HCT116 (cell line): Measurements from ENCODE around the gene LEO1. TPM values are rescaled to one million over a fixed set of nuclear protein-coding genes. Genes with fewer than 3 reads are reported as not detected.

Experiments
- ATAC-seq: fragments of 200-7000 bp; cut with Tn5 transposase; 2 replicates; pipeline ENCODE4 v1.9.1; 2020; ENCODE audit warnings: mild to moderate bottlenecking, moderate library complexity
- BruUV-seq: library from RNA; stranded (reverse); fragments of 400-500 nt; replicated peaks from 2 replicates; lab custom pipeline; 2021; lab: Mats Ljungman, UMichigan
- CTCF ChIA-PET: fragments of 300-600 bp; sonication (Branson Sonifier 250); formaldehyde crosslinking; loops from one replicate; lab custom pipeline; 2021; ENCODE audit warnings: antibody characterized with exemption; lab: Charles Lee
- POLR2A ChIA-PET: fragments of 300-600, 350-600 bp; sonication (Branson Sonifier 250); formaldehyde crosslinking; loops from one replicate; lab custom pipeline; 2021; ENCODE audit warnings: antibody characterized with exemption; lab: Charles Lee
- RAD21 ChIA-PET, 2 experiments: fragments of 300-600 bp; sonication (Branson Sonifier 250); formaldehyde crosslinking; loops; one replicate each; lab custom pipeline; 2023; ENCODE audit warnings: low total read pairs in 2 of 2; ENCODE audit not compliant: uncharacterized antibody in 2 of 2, unreplicated experiment in 2 of 2, low non-redundant PET in 1 of 2; lab: Charles Lee
- DNase-seq: peaks from one replicate; pipeline ENCODE4 v3.0.0-alpha.2; 2010; ENCODE audit warnings: low read depth, low spot score
- H2AFZ ChIP-seq: fragments of 200-600 bp; shearing (Covaris generic), sonication (generic); 2 replicates; pipeline ENCODE4 v1.6.1; 2017; ENCODE audit warnings: low read depth, mixed run types, mixed read lengths, antibody characterized with exemption, low read length; ENCODE audit not compliant: poor library complexity, severe bottlenecking
- H3K27ac ChIP-seq: 2 replicates; pipeline ENCODE4 v1.5.1; 2012; ENCODE audit warnings: low read depth, low read length
- H3K27me3 ChIP-seq: fragments of 200-600 bp; sonication (generic); 2 replicates; pipeline ENCODE4 v1.6.1; 2016; ENCODE audit warnings: mixed run types, low read length, mixed read lengths; ENCODE audit not compliant: insufficient read depth
- H3K36me3 ChIP-seq, 2 experiments: fragments of 200-500 bp in 1 of 2; fragments of 200-600 bp in 1 of 2; sonication (Bioruptor generic) in 1 of 2; sonication (generic) in 1 of 2; 2 replicates each; pipeline versions ENCODE4 v1.5.1 to v1.6.1; 2014 to 2016; ENCODE audit warnings: low read length in 2 of 2, inconsistent platforms in 1 of 2, mixed read lengths in 1 of 2, mixed run types in 1 of 2; ENCODE audit not compliant: insufficient read depth in 2 of 2, control insufficient read depth in 1 of 2
- H3K4me1 ChIP-seq, 2 experiments: fragments of 200-600 bp in 1 of 2; sonication (generic) in 1 of 2; 2 replicates each; pipeline versions ENCODE4 v1.5.1 to v1.6.1; 2012 to 2017; ENCODE audit warnings: low read length in 2 of 2, inconsistent platforms in 1 of 2, mild to moderate bottlenecking in 1 of 2, mixed read lengths in 1 of 2, mixed run types in 1 of 2, moderate library complexity in 1 of 2; ENCODE audit not compliant: insufficient read depth in 2 of 2, control insufficient read depth in 1 of 2
- H3K4me2 ChIP-seq: fragments of 200-600 bp; sonication (generic); 2 replicates; pipeline ENCODE4 v1.6.1; 2017; ENCODE audit warnings: mixed run types, low read length, mixed read lengths
- H3K4me3 ChIP-seq, 2 experiments: fragments of 200-600 bp in 1 of 2; sonication (generic) in 1 of 2; replicated peaks in 1 of 2; 2 replicates each; pipeline ENCODE4 v1.5.1; 2011 to 2016; ENCODE audit warnings: low read length in 2 of 2, control low read depth in 1 of 2, low read depth in 1 of 2, mild to moderate bottlenecking in 1 of 2, mixed read lengths in 1 of 2, mixed run types in 1 of 2
- H3K79me2 ChIP-seq: fragments of 200-600 bp; sonication (generic); 2 replicates; pipeline ENCODE4 v1.6.1; 2017; ENCODE audit warnings: mild to moderate bottlenecking, mixed run types, low read length, moderate library complexity, mixed read lengths; ENCODE audit not compliant: insufficient read depth
- H3K9ac ChIP-seq: fragments of 200-600 bp; sonication (generic); 2 replicates; pipeline ENCODE4 v1.6.1; 2016; ENCODE audit warnings: low read length, mixed read lengths
- H3K9me2 ChIP-seq: fragments of 200-600 bp; sonication (generic), shearing (Covaris generic); 2 replicates; pipeline ENCODE4 v1.6.1; 2017; ENCODE audit warnings: mixed run types, mild to moderate bottlenecking, moderate library complexity; ENCODE audit not compliant: insufficient read depth
- H3K9me3 ChIP-seq, 2 experiments: fragments of 200-500 bp in 1 of 2; fragments of 200-600 bp in 1 of 2; sonication (Bioruptor generic) in 1 of 2; sonication (generic) in 1 of 2; 2 replicates each; pipeline ENCODE4 v1.6.1; 2014 to 2017; ENCODE audit warnings: low read length in 2 of 2, mixed read lengths in 2 of 2, inconsistent platforms in 1 of 2, low read depth in 1 of 2, mild to moderate bottlenecking in 1 of 2, mixed run types in 1 of 2, moderate library complexity in 1 of 2; ENCODE audit not compliant: control insufficient read depth in 1 of 2, insufficient read depth in 1 of 2
- H4K20me1 ChIP-seq: fragments of 200-600 bp; sonication (generic), shearing (Covaris generic); 2 replicates; pipeline ENCODE4 v1.6.1; 2017; ENCODE audit warnings: mixed run types, mild to moderate bottlenecking, moderate library complexity; ENCODE audit not compliant: insufficient read depth
- ELF1 ChIP-seq: IDR thresholded peaks from 2 replicates; pipeline ENCODE4 v1.6.1; 2012; ENCODE audit warnings: low read depth, borderline replicate concordance
- EZH2 ChIP-seq: fragments of 200-600 bp; sonication (generic); IDR thresholded peaks from 2 replicates; pipeline ENCODE4 v1.6.1; 2017; ENCODE audit warnings: antibody characterized with exemption, mixed run types
- EZH2phosphoT487 ChIP-seq: fragments of 200-600 bp; IDR thresholded peaks from 2 replicates; pipeline ENCODE4 v1.6.1; 2018; ENCODE audit warnings: antibody characterized with exemption, borderline replicate concordance
- POLR2A ChIP-seq: IDR thresholded peaks from 2 replicates; pipeline ENCODE4 v1.7.0; 2011; ENCODE audit warnings: borderline replicate concordance; ENCODE audit not compliant: insufficient read depth, insufficient read length; ENCODE audit errors: extremely low read depth
- RAD21 ChIP-seq: IDR thresholded peaks from 2 replicates; pipeline ENCODE4 v1.6.1; 2012; ENCODE audit warnings: low read depth, mild to moderate bottlenecking
- ZFX ChIP-seq: fragments of 450-650 bp; IDR thresholded peaks from 2 replicates; pipeline ENCODE4 v1.6.1; 2017
- intact Hi-C: fragments of 100-400 bp; cut with micrococcal nuclease; formaldehyde crosslinking; loops from 2 replicates; pipeline ENCODE4 v1.10.0; 2022
- total RNA-seq: library from RNA; stranded (reverse); gene quantifications from one replicate; pipeline ENCODE4 v1.2.1, GENCODE V29; 2021; ENCODE audit not compliant: unreplicated experiment
- TF ChIP-seq, protein P1 (sequence below): IDR thresholded peaks from 2 replicates; pipeline ENCODE4 v1.6.1; 2012; ENCODE audit warnings: low read depth
- TF ChIP-seq, protein P2 (sequence below), 3 experiments: fragments of 200-600 bp in 1 of 3; sonication (generic) in 1 of 3; IDR thresholded peaks in 2 of 3; conservative IDR thresholded peaks in 1 of 3; 2 replicates each; pipeline ENCODE4 v1.5.1; 2012 to 2017; ENCODE audit warnings: low read depth in 2 of 3, low read length in 2 of 3, antibody characterized with exemption in 1 of 3, borderline replicate concordance in 1 of 3, control low read depth in 1 of 3, mild to moderate bottlenecking in 1 of 3, mixed read lengths in 1 of 3, mixed run types in 1 of 3, moderate library complexity in 1 of 3; ENCODE audit not compliant: insufficient read depth in 1 of 3
- TF ChIP-seq, protein P3 (sequence below): IDR thresholded peaks from 2 replicates; pipeline ENCODE4 v1.6.1; 2012

Gene LEO1
- total RNA-seq, 1 experiment from 2014 or later, result 27.8 TPM

DNA sequence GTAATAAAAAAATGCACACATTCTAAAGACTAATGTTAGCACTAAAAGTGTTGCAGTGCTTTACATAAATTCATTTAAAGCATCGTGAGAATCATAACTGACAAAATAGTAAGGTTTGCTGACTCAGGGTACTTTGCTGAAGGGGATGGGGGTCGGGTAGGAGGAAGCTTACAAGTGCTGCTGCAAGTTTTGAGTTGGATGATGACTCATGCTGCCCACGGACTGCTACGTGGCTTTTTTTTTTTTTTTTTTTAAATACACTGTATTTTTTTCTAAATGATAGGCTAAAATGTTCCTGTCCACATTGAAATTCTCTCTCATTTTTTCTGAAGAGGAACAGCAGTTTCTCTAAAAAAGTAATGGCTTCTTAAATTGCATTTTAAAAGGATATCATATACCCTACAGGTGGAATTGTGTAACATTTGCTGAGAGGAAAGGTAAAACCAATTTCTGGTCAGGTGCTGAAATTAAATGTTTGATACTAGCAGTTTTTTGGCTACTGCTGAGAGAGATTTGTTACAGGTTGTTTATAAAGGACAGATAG lies 49.6 kb upstream of the LEO1 start (continued):
- TF ChIP-seq, protein P1, sequence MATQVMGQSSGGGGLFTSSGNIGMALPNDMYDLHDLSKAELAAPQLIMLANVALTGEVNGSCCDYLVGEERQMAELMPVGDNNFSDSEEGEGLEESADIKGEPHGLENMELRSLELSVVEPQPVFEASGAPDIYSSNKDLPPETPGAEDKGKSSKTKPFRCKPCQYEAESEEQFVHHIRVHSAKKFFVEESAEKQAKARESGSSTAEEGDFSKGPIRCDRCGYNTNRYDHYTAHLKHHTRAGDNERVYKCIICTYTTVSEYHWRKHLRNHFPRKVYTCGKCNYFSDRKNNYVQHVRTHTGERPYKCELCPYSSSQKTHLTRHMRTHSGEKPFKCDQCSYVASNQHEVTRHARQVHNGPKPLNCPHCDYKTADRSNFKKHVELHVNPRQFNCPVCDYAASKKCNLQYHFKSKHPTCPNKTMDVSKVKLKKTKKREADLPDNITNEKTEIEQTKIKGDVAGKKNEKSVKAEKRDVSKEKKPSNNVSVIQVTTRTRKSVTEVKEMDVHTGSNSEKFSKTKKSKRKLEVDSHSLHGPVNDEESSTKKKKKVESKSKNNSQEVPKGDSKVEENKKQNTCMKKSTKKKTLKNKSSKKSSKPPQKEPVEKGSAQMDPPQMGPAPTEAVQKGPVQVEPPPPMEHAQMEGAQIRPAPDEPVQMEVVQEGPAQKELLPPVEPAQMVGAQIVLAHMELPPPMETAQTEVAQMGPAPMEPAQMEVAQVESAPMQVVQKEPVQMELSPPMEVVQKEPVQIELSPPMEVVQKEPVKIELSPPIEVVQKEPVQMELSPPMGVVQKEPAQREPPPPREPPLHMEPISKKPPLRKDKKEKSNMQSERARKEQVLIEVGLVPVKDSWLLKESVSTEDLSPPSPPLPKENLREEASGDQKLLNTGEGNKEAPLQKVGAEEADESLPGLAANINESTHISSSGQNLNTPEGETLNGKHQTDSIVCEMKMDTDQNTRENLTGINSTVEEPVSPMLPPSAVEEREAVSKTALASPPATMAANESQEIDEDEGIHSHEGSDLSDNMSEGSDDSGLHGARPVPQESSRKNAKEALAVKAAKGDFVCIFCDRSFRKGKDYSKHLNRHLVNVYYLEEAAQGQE, result no peak
- TF ChIP-seq EZH2phosphoT487 (no peak), POLR2A (no peak)

DNA sequence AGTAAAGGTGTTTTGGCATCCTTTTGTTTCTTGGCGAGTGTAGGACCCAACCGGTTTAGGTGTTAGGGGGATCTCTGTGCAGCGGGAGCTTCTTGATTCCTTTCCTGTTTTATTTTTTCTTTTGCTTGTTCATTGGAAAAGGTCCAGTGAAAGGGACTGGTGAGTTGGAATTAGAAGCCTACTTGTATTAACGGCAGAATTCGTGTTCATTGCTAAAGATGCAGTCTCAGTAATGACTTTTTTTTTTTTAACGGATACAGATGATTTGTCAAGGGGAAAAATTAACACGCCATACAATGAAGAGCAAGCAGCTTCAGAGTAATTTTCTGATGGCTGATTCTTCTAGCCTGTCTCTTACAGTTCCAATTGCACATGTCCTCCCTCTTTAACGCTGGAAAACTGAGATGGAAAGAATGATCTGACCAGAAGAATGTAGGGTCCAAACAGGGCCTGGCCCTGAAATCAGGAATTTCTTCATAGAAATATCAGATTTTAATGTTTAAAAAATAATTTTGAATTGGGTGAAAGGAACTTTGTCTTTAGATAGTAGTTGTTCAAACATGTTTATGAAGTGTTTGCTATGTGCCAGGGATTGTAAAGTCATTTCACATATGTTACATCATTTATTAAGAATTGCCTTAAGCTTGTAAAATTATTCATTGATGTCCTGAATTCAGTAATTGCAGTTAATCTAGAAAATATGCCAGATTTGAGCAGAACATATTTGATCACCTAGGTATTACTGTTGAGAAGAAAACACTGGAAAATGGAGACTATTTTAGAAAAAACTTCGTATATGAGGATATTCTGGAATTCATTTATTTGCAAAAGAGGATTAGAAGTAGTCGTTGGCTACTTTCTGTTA lies 48.9 kb upstream of the LEO1 start:
- no peaks in the 10 kb centered on the region for H3K36me3 ChIP-seq
- intact Hi-C loops, result loop anchor here (2.0 kb wide), 1 partner anchor 58 kb away; no protein-coding TSS in a partner anchor
- peaks cover 59% of the 10 kb centered on the region for H3K79me2 ChIP-seq
- H3K4me1 ChIP-seq, result peaks cover 34 to 45% of the 10 kb centered on the region in 2 experiments
- POLR2A ChIA-PET, result interaction anchor here (0.6 to 2.0 kb wide), 3 partner anchors 9 to 60 kb away, joined by 4 to 5 read pairs (median 5); partner anchors contain the start of gene LEO1
- H3K27me3 ChIP-seq, result no peaks in the 10 kb centered on the region
- RAD21 ChIA-PET, result interaction anchor here in 1 of 2 experiments (1.4 kb wide), 1 partner anchor 60 kb away, joined by 3 read pairs; no protein-coding TSS in a partner anchor
- CTCF ChIA-PET, result no interaction called here
- no peak overlapping the region for H2AFZ ChIP-seq
- peak overlapping the region; percentile 90 for H3K27ac ChIP-seq
- DNase-seq (no peak), ATAC-seq (no peak)
- peak overlapping the region; percentile 92 for H3K4me2 ChIP-seq
- no peaks in the 10 kb centered on the region for H3K9me3 ChIP-seq
- H3K9me2 ChIP-seq, result no peaks in the 10 kb centered on the region
- peaks cover 15% of the 10 kb centered on the region; the same call in 1 of the 2 replicates for H4K20me1 ChIP-seq
- H3K9ac ChIP-seq, result peak overlapping the region; percentile 78
- no TSS peak for BruUV-seq
- peak overlapping the region; percentile 76 to 78 for H3K4me3 ChIP-seq
- no peak for TF ChIP-seq ZFX
- TF ChIP-seq, protein P2, sequence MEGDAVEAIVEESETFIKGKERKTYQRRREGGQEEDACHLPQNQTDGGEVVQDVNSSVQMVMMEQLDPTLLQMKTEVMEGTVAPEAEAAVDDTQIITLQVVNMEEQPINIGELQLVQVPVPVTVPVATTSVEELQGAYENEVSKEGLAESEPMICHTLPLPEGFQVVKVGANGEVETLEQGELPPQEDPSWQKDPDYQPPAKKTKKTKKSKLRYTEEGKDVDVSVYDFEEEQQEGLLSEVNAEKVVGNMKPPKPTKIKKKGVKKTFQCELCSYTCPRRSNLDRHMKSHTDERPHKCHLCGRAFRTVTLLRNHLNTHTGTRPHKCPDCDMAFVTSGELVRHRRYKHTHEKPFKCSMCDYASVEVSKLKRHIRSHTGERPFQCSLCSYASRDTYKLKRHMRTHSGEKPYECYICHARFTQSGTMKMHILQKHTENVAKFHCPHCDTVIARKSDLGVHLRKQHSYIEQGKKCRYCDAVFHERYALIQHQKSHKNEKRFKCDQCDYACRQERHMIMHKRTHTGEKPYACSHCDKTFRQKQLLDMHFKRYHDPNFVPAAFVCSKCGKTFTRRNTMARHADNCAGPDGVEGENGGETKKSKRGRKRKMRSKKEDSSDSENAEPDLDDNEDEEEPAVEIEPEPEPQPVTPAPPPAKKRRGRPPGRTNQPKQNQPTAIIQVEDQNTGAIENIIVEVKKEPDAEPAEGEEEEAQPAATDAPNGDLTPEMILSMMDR (IDR thresholded peaks at IDR 0.05 in 2 of 3, conservative IDR thresholded peaks at IDR 0.05 in 1 of 3; ENCODE audit: borderline replicate concordance in 1 of 3, insufficient read depth in 1 of 3, low read depth in 2 of 3, low read length in 2 of 3), result no peak
- no peak for TF ChIP-seq EZH2phosphoT487
- TF ChIP-seq ELF1, result no peak
- TF ChIP-seq, protein P1, result no peak
- no peak for TF ChIP-seq EZH2
- TF ChIP-seq RAD21, result no peak
- TF ChIP-seq POLR2A, result no peak
- TF ChIP-seq, protein P3, sequence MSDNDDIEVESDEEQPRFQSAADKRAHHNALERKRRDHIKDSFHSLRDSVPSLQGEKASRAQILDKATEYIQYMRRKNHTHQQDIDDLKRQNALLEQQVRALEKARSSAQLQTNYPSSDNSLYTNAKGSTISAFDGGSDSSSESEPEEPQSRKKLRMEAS, result no peak
